HepG2 (cell line): ENCODE data around the gene ERRFI1. TPM values are rescaled to one million over a fixed set of nuclear protein-coding genes. Genes with fewer than 3 reads are reported as not detected.

Experiments
- AGO2 ChIP-seq: fragments of 200-400 bp; formaldehyde crosslinking; optimal IDR thresholded peaks from 2 replicates; pipeline ENCODE3; 2017; ENCODE audit warnings: mild to moderate bottlenecking, low read depth, low read length, moderate library complexity
- ERF ChIP-seq: IDR thresholded peaks from 2 replicates; pipeline ENCODE4 v1.6.1; 2018; ENCODE audit warnings: missing biosample characterization, missing genetic modification reagents
- SOX13 ChIP-seq, 3 experiments: fragments of 450-650 bp in 1 of 3; sonication (generic) in 1 of 3; formaldehyde crosslinking in 1 of 3; IDR thresholded peaks in 2 of 3; conservative IDR thresholded peaks in 1 of 3; 2 replicates each; pipeline versions ENCODE4 v1.5.0 to v1.6.1; 2016 to 2020; ENCODE audit warnings: antibody characterized with exemption in 1 of 3, mild to moderate bottlenecking in 1 of 3, missing compliant biosample characterization in 1 of 3, missing genetic modification reagents in 1 of 3, moderate library complexity in 1 of 3
- SRY ChIP-seq: sonication (generic); formaldehyde crosslinking; IDR thresholded peaks from 2 replicates; pipeline ENCODE4 v1.8.0; 2022; ENCODE audit warnings: mild to moderate bottlenecking, missing genetic modification reagents
- TOPORS ChIP-seq: sonication (generic); formaldehyde crosslinking; IDR thresholded peaks from 2 replicates; pipeline ENCODE4 v1.8.0; 2023; ENCODE audit warnings: mild to moderate bottlenecking, missing genetic modification reagents
- ZNF24 ChIP-seq: fragments of 450-650 bp; IDR thresholded peaks from 2 replicates; pipeline ENCODE4 v1.6.1; 2017; ENCODE audit warnings: antibody characterized with exemption, mild to moderate bottlenecking
- ZNF768 ChIP-seq: sonication (generic); formaldehyde crosslinking; IDR thresholded peaks from 2 replicates; pipeline ENCODE4 v1.4.0; 2020; ENCODE audit warnings: missing genetic modification reagents
- polyA plus RNA-seq, 8 experiments: library from polyadenylated mRNA; depleted of rRNA in 3 of 8; stranded (reverse) in 7 of 8; unstranded in 1 of 8; fragments of >200 nt; fragmentation: Illumina TruSeq in 4 of 8; extraction: Trizol in 4 of 8; gene quantifications; 2 replicates each; pipeline versions ENCODE4 v1.2.1 to v1.2.3, GENCODE V29; 2011 to 2016; ENCODE audit warnings: low read depth in 4 of 8, missing spikeins in 1 of 8, mixed read lengths in 1 of 8; ENCODE audit not compliant: insufficient read depth in 1 of 8
- total RNA-seq, 5 experiments: library from RNA; depleted of rRNA; stranded (reverse); fragments of >200 nt; fragmentation: Illumina TruSeq; extraction: Trizol; gene quantifications; 2 replicates each; pipeline ENCODE4 v1.2.3, GENCODE V29; 2016; ENCODE audit warnings: low read depth in 1 of 5
- TF ChIP-seq, protein P1 (sequence below): sonication (generic); formaldehyde crosslinking; IDR thresholded peaks from 2 replicates; pipeline ENCODE4 v1.9.0; 2022; ENCODE audit warnings: low read depth, missing genetic modification reagents
- TF ChIP-seq, protein P2 (sequence below): sonication (generic); formaldehyde crosslinking; IDR thresholded peaks from 2 replicates; pipeline ENCODE4 v1.4.0; 2020; ENCODE audit warnings: mild to moderate bottlenecking, missing genetic modification reagents
- TF ChIP-seq, protein P3 (sequence below): sonication (generic); formaldehyde crosslinking; IDR thresholded peaks from 2 replicates; pipeline ENCODE4 v1.4.0; 2020; ENCODE audit warnings: mild to moderate bottlenecking, missing genetic modification reagents

The ERRFI1 gene
- total and polyA plus RNA-seq, 2 of the 13 experiments (the other 11 are each of a cell fraction or from before 2014, with no cell fraction given): 84.4 to 753 TPM

DNA sequence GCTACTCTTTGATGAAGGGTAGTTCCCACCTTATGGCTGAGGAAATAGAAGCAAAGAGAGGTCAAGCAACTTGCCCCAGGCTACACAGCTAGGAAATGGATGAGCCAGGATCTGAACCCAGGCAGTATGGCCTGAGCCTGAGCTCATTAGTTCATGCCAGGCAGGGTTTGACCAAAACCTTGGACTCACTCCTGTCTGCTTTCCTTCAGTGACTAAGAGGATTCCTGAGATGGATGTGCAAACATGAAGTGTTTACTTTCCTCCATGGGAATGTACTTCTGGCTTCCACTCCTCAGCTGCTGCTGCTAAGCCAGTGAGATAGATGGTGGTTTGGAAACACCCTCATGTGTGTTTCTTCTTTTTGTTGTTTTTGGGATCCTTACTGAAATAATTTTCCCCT is 35.1 kb upstream of the ERRFI1 start (continued):
- TF ChIP-seq, protein P1, sequence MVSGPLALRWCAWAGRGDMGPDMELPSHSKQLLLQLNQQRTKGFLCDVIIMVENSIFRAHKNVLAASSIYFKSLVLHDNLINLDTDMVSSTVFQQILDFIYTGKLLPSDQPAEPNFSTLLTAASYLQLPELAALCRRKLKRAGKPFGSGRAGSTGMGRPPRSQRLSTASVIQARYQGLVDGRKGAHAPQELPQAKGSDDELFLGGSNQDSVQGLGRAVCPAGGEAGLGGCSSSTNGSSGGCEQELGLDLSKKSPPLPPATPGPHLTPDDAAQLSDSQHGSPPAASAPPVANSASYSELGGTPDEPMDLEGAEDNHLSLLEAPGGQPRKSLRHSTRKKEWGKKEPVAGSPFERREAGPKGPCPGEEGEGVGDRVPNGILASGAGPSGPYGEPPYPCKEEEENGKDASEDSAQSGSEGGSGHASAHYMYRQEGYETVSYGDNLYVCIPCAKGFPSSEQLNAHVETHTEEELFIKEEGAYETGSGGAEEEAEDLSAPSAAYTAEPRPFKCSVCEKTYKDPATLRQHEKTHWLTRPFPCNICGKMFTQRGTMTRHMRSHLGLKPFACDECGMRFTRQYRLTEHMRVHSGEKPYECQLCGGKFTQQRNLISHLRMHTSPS (CRISPR knock-in tag): 0 out of 2 replicates have a peak, but pooled peaks have one; percentile 21
- TF ChIP-seq SRY (CRISPR knock-in tag) (no peak), TOPORS (CRISPR knock-in tag) (no peak), ZNF768 (peak; percentile 86; the same call in 1 of the 2 replicates), ZNF24 (peak; percentile 83), ERF (CRISPR knock-in tag) (peak; percentile 26; the same call in 1 of the 2 replicates), SOX13 (IDR thresholded peaks at IDR 0.05) (no peak), SOX13 (CRISPR knock-in tag; conservative IDR thresholded peaks at IDR 0.05 in 1 of 2, IDR thresholded peaks at IDR 0.05 in 1 of 2) (peak in 1 of 2 experiments; percentile 52; a peak in 2 of 4 replicates), AGO2 (no peak)
- TF ChIP-seq, protein P2, sequence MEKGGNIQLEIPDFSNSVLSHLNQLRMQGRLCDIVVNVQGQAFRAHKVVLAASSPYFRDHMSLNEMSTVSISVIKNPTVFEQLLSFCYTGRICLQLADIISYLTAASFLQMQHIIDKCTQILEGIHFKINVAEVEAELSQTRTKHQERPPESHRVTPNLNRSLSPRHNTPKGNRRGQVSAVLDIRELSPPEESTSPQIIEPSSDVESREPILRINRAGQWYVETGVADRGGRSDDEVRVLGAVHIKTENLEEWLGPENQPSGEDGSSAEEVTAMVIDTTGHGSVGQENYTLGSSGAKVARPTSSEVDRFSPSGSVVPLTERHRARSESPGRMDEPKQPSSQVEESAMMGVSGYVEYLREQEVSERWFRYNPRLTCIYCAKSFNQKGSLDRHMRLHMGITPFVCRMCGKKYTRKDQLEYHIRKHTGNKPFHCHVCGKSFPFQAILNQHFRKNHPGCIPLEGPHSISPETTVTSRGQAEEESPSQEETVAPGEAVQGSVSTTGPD (CRISPR knock-in tag): no peak
- TF ChIP-seq, protein P3, sequence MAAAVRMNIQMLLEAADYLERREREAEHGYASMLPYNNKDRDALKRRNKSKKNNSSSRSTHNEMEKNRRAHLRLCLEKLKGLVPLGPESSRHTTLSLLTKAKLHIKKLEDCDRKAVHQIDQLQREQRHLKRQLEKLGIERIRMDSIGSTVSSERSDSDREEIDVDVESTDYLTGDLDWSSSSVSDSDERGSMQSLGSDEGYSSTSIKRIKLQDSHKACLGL (CRISPR knock-in tag): no peak
